NB4 (cell line): ENCODE data around the gene CLTA.
"Not testable (repeated sequence)": the region's sequence is repeated elsewhere in the genome, so short reads cannot be mapped to it uniquely, and the experiment has no call there.

ENCODE experiments used
- DNase-seq: peaks from one replicate; pipeline ENCODE4 v3.0.0; 2010; ENCODE audit warnings: low read depth
- H3K4me3 ChIP-seq: one replicate; pipeline ENCODE4 v1.5.1; 2011; ENCODE audit warnings: mild to moderate bottlenecking, low read depth, low read length, moderate library complexity
- MAX ChIP-seq: IDR thresholded peaks from 2 replicates; pipeline ENCODE4 v1.6.1; 2011; ENCODE audit warnings: low read depth, low read length
- MYC ChIP-seq: IDR thresholded peaks from 2 replicates; pipeline ENCODE4 v1.6.1; 2011; ENCODE audit warnings: low read depth, low read length
- POLR2A ChIP-seq: IDR thresholded peaks from 2 replicates; pipeline ENCODE4 v1.6.1; 2011; ENCODE audit warnings: mild to moderate bottlenecking; ENCODE audit not compliant: insufficient read length; ENCODE audit errors: extremely low read depth
- TF ChIP-seq, protein P1 (sequence below): IDR thresholded peaks from one replicate; pipeline ENCODE4 v1.5.1; 2012; ENCODE audit warnings: low read depth, low read length

CLTA gene

DNA sequence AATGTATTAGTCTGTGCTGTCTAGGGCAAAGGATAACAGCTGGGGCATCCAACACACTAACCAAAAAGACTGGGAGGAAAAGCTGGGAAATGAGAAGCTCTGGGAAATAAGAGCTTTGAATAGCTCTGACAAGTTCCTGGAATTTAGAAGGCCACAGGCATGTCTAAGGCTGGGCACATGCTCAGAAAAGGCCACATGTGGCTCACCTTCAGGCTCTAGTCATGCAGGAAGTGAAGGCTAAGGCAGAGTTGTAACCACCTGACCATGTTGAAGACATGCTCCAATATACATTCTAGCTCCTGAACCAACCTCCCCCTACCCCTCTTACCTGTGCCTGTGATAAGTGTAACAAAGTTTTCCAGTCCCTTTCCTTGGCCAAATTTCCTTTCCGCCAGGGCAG, 31.7 kb downstream of the CLTA start:
- DNase-seq, result no peak
- TF ChIP-seq POLR2A, result no peak
- no peak for TF ChIP-seq MYC
- TF ChIP-seq, protein P1, sequence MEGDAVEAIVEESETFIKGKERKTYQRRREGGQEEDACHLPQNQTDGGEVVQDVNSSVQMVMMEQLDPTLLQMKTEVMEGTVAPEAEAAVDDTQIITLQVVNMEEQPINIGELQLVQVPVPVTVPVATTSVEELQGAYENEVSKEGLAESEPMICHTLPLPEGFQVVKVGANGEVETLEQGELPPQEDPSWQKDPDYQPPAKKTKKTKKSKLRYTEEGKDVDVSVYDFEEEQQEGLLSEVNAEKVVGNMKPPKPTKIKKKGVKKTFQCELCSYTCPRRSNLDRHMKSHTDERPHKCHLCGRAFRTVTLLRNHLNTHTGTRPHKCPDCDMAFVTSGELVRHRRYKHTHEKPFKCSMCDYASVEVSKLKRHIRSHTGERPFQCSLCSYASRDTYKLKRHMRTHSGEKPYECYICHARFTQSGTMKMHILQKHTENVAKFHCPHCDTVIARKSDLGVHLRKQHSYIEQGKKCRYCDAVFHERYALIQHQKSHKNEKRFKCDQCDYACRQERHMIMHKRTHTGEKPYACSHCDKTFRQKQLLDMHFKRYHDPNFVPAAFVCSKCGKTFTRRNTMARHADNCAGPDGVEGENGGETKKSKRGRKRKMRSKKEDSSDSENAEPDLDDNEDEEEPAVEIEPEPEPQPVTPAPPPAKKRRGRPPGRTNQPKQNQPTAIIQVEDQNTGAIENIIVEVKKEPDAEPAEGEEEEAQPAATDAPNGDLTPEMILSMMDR, result no peak
- no peak for TF ChIP-seq MAX
- no peak overlapping the region for H3K4me3 ChIP-seq

DNA sequence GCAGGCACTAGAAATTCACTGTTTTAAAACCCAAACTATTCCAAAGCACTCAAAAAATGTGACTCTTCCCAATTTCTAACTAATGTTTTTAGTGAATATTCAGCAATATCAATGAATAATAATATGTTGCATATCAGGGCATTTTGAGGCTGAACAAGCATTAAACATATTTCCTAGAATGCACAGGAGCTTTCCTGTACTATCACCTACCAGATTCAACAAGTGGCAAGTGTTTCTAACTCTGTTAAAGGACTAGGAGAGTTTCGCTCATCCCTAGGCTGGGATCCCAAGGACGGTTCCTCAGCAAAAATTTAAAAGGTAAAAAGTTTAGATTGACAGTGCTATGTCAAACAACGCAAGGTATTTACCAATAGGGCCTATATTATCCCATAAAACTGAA, 46.5 kb downstream of the CLTA start:
- TF ChIP-seq, protein P1, result no peak
- TF ChIP-seq POLR2A, result no peak
- no peak for TF ChIP-seq MAX
- TF ChIP-seq MYC, result no peak
- DNase-seq, result no peak
- H3K4me3 ChIP-seq, result no peak overlapping the region

GRCh38 chr9:36239205-36239604, 48.5 kb downstream of the CLTA start:
- H3K4me3 ChIP-seq, DNase-seq: not testable (repeated sequence)

DNA sequence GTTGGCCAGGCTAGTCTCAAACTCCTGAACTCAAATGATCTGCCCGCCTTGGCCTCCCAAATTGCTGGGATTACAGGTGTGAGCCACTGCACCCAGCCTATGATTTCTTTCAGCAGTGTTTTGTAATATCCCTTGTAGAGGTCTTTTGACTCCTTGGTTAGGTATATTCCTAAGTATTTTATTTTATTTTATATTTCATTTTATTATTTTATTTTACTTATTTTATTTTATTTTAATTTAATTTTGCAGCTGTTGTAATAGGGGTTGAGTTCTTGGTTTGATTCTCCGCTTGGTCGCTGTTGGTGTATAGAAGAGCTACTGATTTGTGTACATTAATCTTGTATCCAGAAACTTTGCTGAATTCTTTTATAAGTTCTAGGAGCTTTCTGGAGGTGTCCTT, 49.0 kb downstream of the CLTA start:
- DNase-seq, H3K4me3 ChIP-seq: not testable (repeated sequence)

GRCh38 chr9:36245906-36246305, 55.2 kb downstream of the CLTA start:
- DNase-seq, result no peak
- H3K4me3 ChIP-seq, result no peak overlapping the region
- TF ChIP-seq POLR2A, result no peak
- TF ChIP-seq MAX, result no peak
- TF ChIP-seq MYC, result no peak
- TF ChIP-seq, protein P1, result no peak

GRCh38 chr9:36247356-36247755, 56.6 kb downstream of the CLTA start:
- H3K4me3 ChIP-seq, result no peak overlapping the region
- DNase-seq, result no peak
- TF ChIP-seq MAX, result no peak
- no peak for TF ChIP-seq POLR2A
- no peak for TF ChIP-seq MYC
- TF ChIP-seq, protein P1, result no peak

DNA sequence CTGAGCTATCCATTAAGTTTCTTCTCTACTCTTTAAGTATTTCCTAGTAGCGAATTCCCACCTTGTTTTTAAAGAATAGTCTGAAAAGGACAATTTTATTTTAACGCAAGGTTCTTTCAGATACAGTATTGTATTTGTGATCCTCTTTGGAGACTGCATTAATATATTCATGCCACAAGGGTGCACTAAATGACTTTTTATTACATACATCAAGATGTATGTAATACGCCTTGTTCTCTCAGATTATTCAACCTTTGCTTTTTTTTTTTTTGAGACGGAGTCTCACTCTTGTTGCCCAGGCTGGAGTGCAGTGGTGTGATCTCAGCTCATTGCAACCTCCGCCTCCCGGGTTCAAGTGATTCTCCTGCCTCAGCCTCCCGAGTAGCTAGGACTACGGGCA, 57.3 kb downstream of the CLTA start:
- peak; percentile 46 for DNase-seq

GRCh38 chr9:36249189-36249588, 58.5 kb downstream of the CLTA start:
- DNase-seq, result no peak
- H3K4me3 ChIP-seq, result no peak overlapping the region
- TF ChIP-seq, protein P1, result no peak
- no peak for TF ChIP-seq POLR2A
- TF ChIP-seq MYC, result no peak
- TF ChIP-seq MAX, result no peak

More for the DNA sequence above, 57.3 kb downstream of the CLTA start:
- H3K4me3 ChIP-seq, result not testable (repeated sequence)
